Omental fat pad (tissue), 4 donors: ENCODE results near the gene ATP5F1D. TPM values are rescaled to one million over a fixed set of nuclear protein-coding genes. Genes with fewer than 3 reads are reported as not detected.

ENCODE experiments used
- ATAC-seq: fragments of 150-250 bp; one replicate; pipeline ENCODE4 v1.9.1; 2016; ENCODE audit warnings: mild to moderate bottlenecking, moderate library complexity; ENCODE audit not compliant: low FRiP score
- DNase-seq: peaks from one replicate; pipeline ENCODE4 v3.0.0-alpha.2; 2019; ENCODE audit warnings: low spot score
- CTCF ChIP-seq, 3 donors: fragments of 450-650 bp; IDR thresholded peaks; one replicate each; pipeline ENCODE4 v1.5.1; 2016 to 2017; ENCODE audit warnings: antibody characterized with exemption in 3 of 3, mild to moderate bottlenecking in 3 of 3, moderate library complexity in 2 of 3
- total RNA-seq, 4 donors: library from RNA; depleted of rRNA; stranded (reverse); fragments of >200 nt; gene quantifications; one replicate each; pipeline ENCODE4 v1.1.0, GENCODE V29; 2016

ATP5F1D gene
- total RNA-seq, 4 donors from 2014 or later: 46.4 to 76.0 (median 60.2) TPM

GRCh38 chr19:1290196-1290702, 48.7 kb downstream of the ATP5F1D start:
- TF ChIP-seq CTCF (IDR thresholded peaks at IDR 0.05): no peak
- ATAC-seq (no peak), DNase-seq (no peak)

- ATAC-seq: no peak
- TF ChIP-seq CTCF (IDR thresholded peaks at IDR 0.05): no peak
- DNase-seq: no peak
Measured at GRCh38 chr19:1290703-1291651, 49.4 kb downstream of the ATP5F1D start.

GRCh38 chr19:1291761-1292418, 50.3 kb downstream of the ATP5F1D start:
- TF ChIP-seq CTCF (IDR thresholded peaks at IDR 0.05): no peak
- DNase-seq (no peak), ATAC-seq (no peak)

- ATAC-seq (no peak), DNase-seq (no peak)
- no peak for TF ChIP-seq CTCF (IDR thresholded peaks at IDR 0.05)
Measured at GRCh38 chr19:1292419-1293151, 51.0 kb downstream of the ATP5F1D start.

GRCh38 chr19:1293782-1294604, 52.4 kb downstream of the ATP5F1D start:
- TF ChIP-seq CTCF (IDR thresholded peaks at IDR 0.05): no peak
- ATAC-seq (no peak), DNase-seq (no peak)

Other genes with a start within 250 kb of the ATP5F1D start
- under 1 TPM in 1 of 4 donors, not detected in 3; 0.24 TPM for gene GRIN3B, start 241.3 kb upstream of the ATP5F1D start, total RNA-seq
- 100 to 1,000 TPM; 112 to 164 (median 161) TPM for gene TMEM259, start 220.6 kb upstream of the ATP5F1D start, total RNA-seq
- gene RNU6-2, start 220.2 kb upstream of the ATP5F1D start, total RNA-seq: not detected
- gene CNN2, start 215.1 kb upstream of the ATP5F1D start, total RNA-seq: 10 to 100 TPM; 39.6 to 75.4 (median 60.8) TPM
- 10 to 100 TPM; 10.3 to 29.8 (median 15.9) TPM for gene ABCA7, start 201.6 kb upstream of the ATP5F1D start, total RNA-seq
- gene ARHGAP45, start 174.6 kb upstream of the ATP5F1D start, total RNA-seq: 10 to 100 TPM; 21.4 to 97.6 (median 36.3) TPM
- 100 to 1,000 TPM; 151 to 216 (median 188) TPM for gene POLR2E, start 146.4 kb upstream of the ATP5F1D start, total RNA-seq
- gene GPX4, start 137.8 kb upstream of the ATP5F1D start, total RNA-seq: 1,000 to 10,000 TPM in 1 of 4 donors, 100 to 1,000 TPM in 3; 429 to 1,640 (median 892) TPM
- 100 to 1,000 TPM in 1 of 4 donors, 10 to 100 TPM in 3; 33.1 to 208 (median 61.9) TPM for gene SBNO2, start 67.5 kb upstream of the ATP5F1D start, total RNA-seq
- gene STK11, start 36.0 kb upstream of the ATP5F1D start, total RNA-seq: 10 to 100 TPM; 38.0 to 48.4 (median 44.2) TPM
- 10 to 100 TPM in 1 of 4 donors, 1 to 10 TPM in 1, under 1 TPM in 1, not detected in 1; 0.63 to 19.6 (median 2.2) TPM for gene CBARP, start 3.7 kb upstream of the ATP5F1D start, total RNA-seq
- gene MIDN, start 6.8 kb downstream of the ATP5F1D start, total RNA-seq: 10 to 100 TPM; 24.5 to 68.6 (median 44.1) TPM
- gene CIRBP, start 27.6 kb downstream of the ATP5F1D start, total RNA-seq: 100 to 1,000 TPM; 292 to 484 (median 372) TPM
- 10 to 100 TPM; 47.2 to 69.1 (median 59.3) TPM for gene FAM174C, start 33.8 kb downstream of the ATP5F1D start, total RNA-seq
- gene EFNA2, start 44.1 kb downstream of the ATP5F1D start, total RNA-seq: not detected
- gene NDUFS7, start 142.2 kb downstream of the ATP5F1D start, total RNA-seq: 100 to 1,000 TPM in 3 of 4 donors, 10 to 100 TPM in 1; 80.3 to 121 (median 114) TPM
- 10 to 100 TPM; 10.8 to 16.2 (median 13.7) TPM for gene GAMT, start 159.8 kb downstream of the ATP5F1D start, total RNA-seq
- 10 to 100 TPM; 47.3 to 55.7 (median 51.1) TPM for gene DAZAP1, start 165.8 kb downstream of the ATP5F1D start, total RNA-seq
- gene RPS15, start 196.6 kb downstream of the ATP5F1D start, total RNA-seq: 1,000 to 10,000 TPM; 2,522 to 3,708 (median 2,994) TPM
- under 1 TPM in 2 of 4 donors, not detected in 2; 0.12 to 0.19 TPM for gene APC2, start 208.4 kb downstream of the ATP5F1D start, total RNA-seq
- 10 to 100 TPM; 17.6 to 26.2 (median 20.6) TPM for gene C19orf25, start 237.5 kb downstream of the ATP5F1D start, total RNA-seq
- 1 to 10 TPM; 1.4 to 2.4 (median 2.2) TPM for gene PCSK4, start 248.6 kb downstream of the ATP5F1D start, total RNA-seq
- 1 to 10 TPM; 1.6 to 4.5 (median 2.8) TPM for gene REEP6, start 249.4 kb downstream of the ATP5F1D start, total RNA-seq